GM12878 (cell line): ENCODE measurements around the gene SEPTIN1. TPM values are rescaled to one million over a fixed set of nuclear protein-coding genes. Genes with fewer than 3 reads are reported as not detected.

Experiments used
- CHD2 ChIP-seq: IDR thresholded peaks from 2 replicates; pipeline ENCODE4 v1.6.1; 2011; ENCODE audit warnings: low read depth, low read length, improper control_type of control experiment, borderline replicate concordance
- ESRRA ChIP-seq: IDR thresholded peaks from 2 replicates; pipeline ENCODE4 v1.6.1; 2012; ENCODE audit warnings: mild to moderate bottlenecking, low read length, improper control_type of control experiment
- KAT2A ChIP-seq: conservative IDR thresholded peaks from 2 replicates; pipeline ENCODE4 v1.6.1; 2011; ENCODE audit warnings: low read depth, low read length; ENCODE audit not compliant: control insufficient read depth
- KLF5 ChIP-seq: fragments of 450-650 bp; IDR thresholded peaks from 2 replicates; pipeline ENCODE4 v1.6.1; 2014; ENCODE audit warnings: mild to moderate bottlenecking; ENCODE audit not compliant: partially characterized antibody
- NFXL1 ChIP-seq: fragments of 450-650 bp; IDR thresholded peaks from 2 replicates; pipeline ENCODE4 v1.6.1; 2017; ENCODE audit warnings: antibody characterized with exemption, mild to moderate bottlenecking, borderline replicate concordance
- NFYA ChIP-seq: IDR thresholded peaks from 2 replicates; pipeline ENCODE4 v1.6.1; 2011; ENCODE audit warnings: low read depth, mild to moderate bottlenecking, low read length, improper control_type of control experiment, borderline replicate concordance
- NR2C2 ChIP-seq: IDR thresholded peaks from 2 replicates; pipeline ENCODE4 v1.6.1; 2011; ENCODE audit warnings: borderline replicate concordance, low read depth; ENCODE audit not compliant: control insufficient read depth, insufficient read length
- NR2F1 ChIP-seq: fragments of 450-650 bp; conservative IDR thresholded peaks from 2 replicates; pipeline ENCODE4 v1.6.1; 2017; ENCODE audit warnings: mild to moderate bottlenecking
- NRF1 ChIP-seq: conservative IDR thresholded peaks from 2 replicates; pipeline ENCODE4 v1.6.1; 2011; ENCODE audit warnings: mild to moderate bottlenecking, low read depth, low read length, improper control_type of control experiment
- PML ChIP-seq: IDR thresholded peaks from 2 replicates; pipeline ENCODE4 v1.6.1; 2012; ENCODE audit warnings: low read length, inconsistent platforms
- RELA ChIP-seq: fragments of 450-650 bp; IDR thresholded peaks from 2 replicates; pipeline ENCODE4 v1.8.0; 2014; ENCODE audit warnings: borderline replicate concordance; ENCODE audit not compliant: partially characterized antibody
- RFX5 ChIP-seq: IDR thresholded peaks from 2 replicates; pipeline ENCODE4 v1.6.1; 2011; ENCODE audit warnings: low read depth, low read length, improper control_type of control experiment
- RUNX3 ChIP-seq: IDR thresholded peaks from 2 replicates; pipeline ENCODE4 v1.6.1; 2012; ENCODE audit warnings: low read length, inconsistent platforms
- SMARCA5 ChIP-seq: fragments of 450-650 bp; IDR thresholded peaks from 2 replicates; pipeline ENCODE4 v1.6.1; 2017; ENCODE audit warnings: mild to moderate bottlenecking
- WRNIP1 ChIP-seq: IDR thresholded peaks from 2 replicates; pipeline ENCODE4 v1.6.1; 2011; ENCODE audit warnings: low read depth, low read length, improper control_type of control experiment, borderline replicate concordance
- polyA plus RNA-seq, 11 experiments: library from polyadenylated mRNA; depleted of rRNA in 4 of 11; unstranded in 6 of 11; stranded (reverse) in 5 of 11; fragments of >200 nt; fragmentation: Nextera tagmentation in 4 of 11; fragmentation: Illumina TruSeq in 1 of 11; extraction: Ambion mirVana in 4 of 11; extraction: Trizol in 1 of 11; gene quantifications; 1 replicate in 1 of 11; 2 replicates in 10 of 11; pipeline versions ENCODE4 v1.2.1 to v1.2.3, GENCODE V29; 2011 to 2016; ENCODE audit warnings: inconsistent platforms in 2 of 11, missing spikeins in 2 of 11, low read depth in 1 of 11
- total RNA-seq, 4 experiments: library from RNA; depleted of rRNA in 3 of 4; stranded (reverse); fragments of >200 nt in 3 of 4; fragmentation: Illumina TruSeq in 1 of 4; extraction: Trizol in 1 of 4; gene quantifications; 2 replicates each; pipeline versions ENCODE4 v1.2.1 to v1.2.3, GENCODE V29; 2013 to 2021
- TF ChIP-seq, protein P1 (sequence below): IDR thresholded peaks from 2 replicates; pipeline ENCODE4 v1.6.1; 2011; ENCODE audit warnings: mild to moderate bottlenecking, low read depth, low read length, moderate library complexity; ENCODE audit not compliant: insufficient replicate concordance
- TF ChIP-seq, protein P2 (sequence below): fragments of 450-650 bp; IDR thresholded peaks from 2 replicates; pipeline ENCODE4 v1.6.1; 2017; ENCODE audit warnings: antibody characterized with exemption, mild to moderate bottlenecking, moderate library complexity
- TF ChIP-seq, protein P3 (sequence below): fragments of 450-650 bp; formaldehyde crosslinking; IDR thresholded peaks from 2 replicates; pipeline ENCODE4 v1.5.0; 2022; ENCODE audit warnings: mild to moderate bottlenecking, missing genetic modification characterization
- TF ChIP-seq, protein P4 (sequence below): fragments of 450-650 bp; IDR thresholded peaks from 2 replicates; pipeline ENCODE4 v1.6.1; 2016; ENCODE audit warnings: mild to moderate bottlenecking

SEPTIN1 gene
- total and polyA plus RNA-seq, 10 of the 15 experiments (the other 5 are each of a cell fraction or from before 2014, with no cell fraction given), result 2.8 to 153 (median 94.1) TPM

DNA sequence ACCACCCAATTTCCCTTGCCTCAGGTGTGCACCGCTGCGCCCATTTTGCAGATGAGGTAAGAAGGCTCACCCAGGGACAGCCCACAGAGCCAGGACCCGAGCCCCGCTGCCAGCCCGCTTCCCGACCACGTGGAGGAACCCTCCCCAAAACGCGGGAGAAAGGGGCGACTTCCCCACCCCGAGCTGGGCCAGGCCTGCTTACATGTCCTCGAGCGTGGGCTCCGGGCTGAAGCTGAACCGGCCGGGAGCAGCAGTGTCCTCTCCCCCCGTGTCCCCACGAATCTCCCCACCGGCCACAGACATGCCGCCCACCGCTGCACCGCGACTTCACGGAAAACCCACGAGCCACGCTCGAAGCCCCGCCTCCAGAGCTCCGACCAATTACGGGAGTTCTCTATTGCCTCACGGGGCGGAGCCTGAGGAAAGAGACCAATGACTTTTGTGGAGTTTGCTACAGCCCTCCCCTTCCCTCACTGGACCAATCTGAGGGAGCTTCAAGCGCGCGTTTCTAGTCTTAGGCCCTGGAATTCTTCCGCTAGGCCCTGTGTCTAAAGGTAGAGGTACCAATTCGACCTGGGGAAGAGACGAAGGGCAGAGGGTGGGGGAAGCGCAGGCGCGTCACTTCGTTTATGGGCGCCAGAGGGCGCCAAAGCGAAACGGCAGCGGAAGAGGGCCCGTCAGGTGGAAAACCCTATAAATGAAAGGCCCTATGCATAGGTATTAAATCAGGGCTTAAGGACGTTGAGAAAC is 47.5 kb upstream of the SEPTIN1 start, which contains the start of gene DCTPP1 (continued):
- TF ChIP-seq, protein P1, sequence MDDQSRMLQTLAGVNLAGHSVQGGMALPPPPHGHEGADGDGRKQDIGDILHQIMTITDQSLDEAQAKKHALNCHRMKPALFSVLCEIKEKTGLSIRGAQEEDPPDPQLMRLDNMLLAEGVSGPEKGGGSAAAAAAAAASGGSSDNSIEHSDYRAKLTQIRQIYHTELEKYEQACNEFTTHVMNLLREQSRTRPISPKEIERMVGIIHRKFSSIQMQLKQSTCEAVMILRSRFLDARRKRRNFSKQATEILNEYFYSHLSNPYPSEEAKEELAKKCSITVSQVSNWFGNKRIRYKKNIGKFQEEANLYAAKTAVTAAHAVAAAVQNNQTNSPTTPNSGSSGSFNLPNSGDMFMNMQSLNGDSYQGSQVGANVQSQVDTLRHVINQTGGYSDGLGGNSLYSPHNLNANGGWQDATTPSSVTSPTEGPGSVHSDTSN, result no peak
- TF ChIP-seq NR2F1, result peak; percentile 63
- peak; percentile 18 for TF ChIP-seq RELA
- peak; percentile 25 for TF ChIP-seq KLF5
- no peak for TF ChIP-seq NFYA
- TF ChIP-seq KAT2A, result no peak
- TF ChIP-seq NFXL1, result no peak
- 0 out of 2 replicates have a peak, but pooled peaks have one; percentile 32 for TF ChIP-seq NRF1
- TF ChIP-seq, protein P2, sequence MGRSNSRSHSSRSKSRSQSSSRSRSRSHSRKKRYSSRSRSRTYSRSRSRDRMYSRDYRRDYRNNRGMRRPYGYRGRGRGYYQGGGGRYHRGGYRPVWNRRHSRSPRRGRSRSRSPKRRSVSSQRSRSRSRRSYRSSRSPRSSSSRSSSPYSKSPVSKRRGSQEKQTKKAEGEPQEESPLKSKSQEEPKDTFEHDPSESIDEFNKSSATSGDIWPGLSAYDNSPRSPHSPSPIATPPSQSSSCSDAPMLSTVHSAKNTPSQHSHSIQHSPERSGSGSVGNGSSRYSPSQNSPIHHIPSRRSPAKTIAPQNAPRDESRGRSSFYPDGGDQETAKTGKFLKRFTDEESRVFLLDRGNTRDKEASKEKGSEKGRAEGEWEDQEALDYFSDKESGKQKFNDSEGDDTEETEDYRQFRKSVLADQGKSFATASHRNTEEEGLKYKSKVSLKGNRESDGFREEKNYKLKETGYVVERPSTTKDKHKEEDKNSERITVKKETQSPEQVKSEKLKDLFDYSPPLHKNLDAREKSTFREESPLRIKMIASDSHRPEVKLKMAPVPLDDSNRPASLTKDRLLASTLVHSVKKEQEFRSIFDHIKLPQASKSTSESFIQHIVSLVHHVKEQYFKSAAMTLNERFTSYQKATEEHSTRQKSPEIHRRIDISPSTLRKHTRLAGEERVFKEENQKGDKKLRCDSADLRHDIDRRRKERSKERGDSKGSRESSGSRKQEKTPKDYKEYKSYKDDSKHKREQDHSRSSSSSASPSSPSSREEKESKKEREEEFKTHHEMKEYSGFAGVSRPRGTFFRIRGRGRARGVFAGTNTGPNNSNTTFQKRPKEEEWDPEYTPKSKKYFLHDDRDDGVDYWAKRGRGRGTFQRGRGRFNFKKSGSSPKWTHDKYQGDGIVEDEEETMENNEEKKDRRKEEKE, result no peak
- TF ChIP-seq ESRRA, result peak; percentile 51; the same call in 1 of the 2 replicates
- TF ChIP-seq, protein P3, sequence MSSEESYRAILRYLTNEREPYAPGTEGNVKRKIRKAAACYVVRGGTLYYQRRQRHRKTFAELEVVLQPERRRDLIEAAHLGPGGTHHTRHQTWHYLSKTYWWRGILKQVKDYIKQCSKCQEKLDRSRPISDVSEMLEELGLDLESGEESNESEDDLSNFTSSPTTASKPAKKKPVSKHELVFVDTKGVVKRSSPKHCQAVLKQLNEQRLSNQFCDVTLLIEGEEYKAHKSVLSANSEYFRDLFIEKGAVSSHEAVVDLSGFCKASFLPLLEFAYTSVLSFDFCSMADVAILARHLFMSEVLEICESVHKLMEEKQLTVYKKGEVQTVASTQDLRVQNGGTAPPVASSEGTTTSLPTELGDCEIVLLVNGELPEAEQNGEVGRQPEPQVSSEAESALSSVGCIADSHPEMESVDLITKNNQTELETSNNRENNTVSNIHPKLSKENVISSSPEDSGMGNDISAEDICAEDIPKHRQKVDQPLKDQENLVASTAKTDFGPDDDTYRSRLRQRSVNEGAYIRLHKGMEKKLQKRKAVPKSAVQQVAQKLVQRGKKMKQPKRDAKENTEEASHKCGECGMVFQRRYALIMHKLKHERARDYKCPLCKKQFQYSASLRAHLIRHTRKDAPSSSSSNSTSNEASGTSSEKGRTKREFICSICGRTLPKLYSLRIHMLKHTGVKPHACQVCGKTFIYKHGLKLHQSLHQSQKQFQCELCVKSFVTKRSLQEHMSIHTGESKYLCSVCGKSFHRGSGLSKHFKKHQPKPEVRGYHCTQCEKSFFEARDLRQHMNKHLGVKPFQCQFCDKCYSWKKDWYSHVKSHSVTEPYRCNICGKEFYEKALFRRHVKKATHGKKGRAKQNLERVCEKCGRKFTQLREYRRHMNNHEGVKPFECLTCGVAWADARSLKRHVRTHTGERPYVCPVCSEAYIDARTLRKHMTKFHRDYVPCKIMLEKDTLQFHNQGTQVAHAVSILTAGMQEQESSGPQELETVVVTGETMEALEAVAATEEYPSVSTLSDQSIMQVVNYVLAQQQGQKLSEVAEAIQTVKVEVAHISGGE (CRISPR knock-in tag), result no peak
- TF ChIP-seq CHD2, result peak; percentile 78; the same call in 1 of the 2 replicates
- peak; percentile 83 for TF ChIP-seq RFX5
- TF ChIP-seq, protein P4, sequence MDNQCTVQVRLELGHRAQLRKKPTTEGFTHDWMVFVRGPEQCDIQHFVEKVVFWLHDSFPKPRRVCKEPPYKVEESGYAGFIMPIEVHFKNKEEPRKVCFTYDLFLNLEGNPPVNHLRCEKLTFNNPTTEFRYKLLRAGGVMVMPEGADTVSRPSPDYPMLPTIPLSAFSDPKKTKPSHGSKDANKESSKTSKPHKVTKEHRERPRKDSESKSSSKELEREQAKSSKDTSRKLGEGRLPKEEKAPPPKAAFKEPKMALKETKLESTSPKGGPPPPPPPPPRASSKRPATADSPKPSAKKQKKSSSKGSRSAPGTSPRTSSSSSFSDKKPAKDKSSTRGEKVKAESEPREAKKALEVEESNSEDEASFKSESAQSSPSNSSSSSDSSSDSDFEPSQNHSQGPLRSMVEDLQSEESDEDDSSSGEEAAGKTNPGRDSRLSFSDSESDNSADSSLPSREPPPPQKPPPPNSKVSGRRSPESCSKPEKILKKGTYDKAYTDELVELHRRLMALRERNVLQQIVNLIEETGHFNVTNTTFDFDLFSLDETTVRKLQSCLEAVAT, result no peak
- TF ChIP-seq SMARCA5, result peak; percentile 73
- peak; percentile 5; the same call in 1 of the 2 replicates for TF ChIP-seq WRNIP1
- no peak for TF ChIP-seq NR2C2
- peak; percentile 39 for TF ChIP-seq RUNX3
- TF ChIP-seq PML, result no peak
